Endodermal cell (in vitro differentiated cells): Measurements from ENCODE around the gene ELK4. TPM values are rescaled to one million over a fixed set of nuclear protein-coding genes. Genes with fewer than 3 reads are reported as not detected.

ENCODE experiments used
- DNase-seq: peaks from one replicate; pipeline ENCODE4 v3.0.0-alpha.2; 2017
- H3K27ac ChIP-seq: 2 replicates; pipeline ENCODE4 v1.5.1; 2013; ENCODE audit warnings: mild to moderate bottlenecking, low read depth, low read length, moderate library complexity
- H3K27me3 ChIP-seq: 2 replicates; pipeline ENCODE4 v1.6.1; 2013; ENCODE audit warnings: mild to moderate bottlenecking, low read length, moderate library complexity; ENCODE audit not compliant: insufficient read depth, control insufficient read depth, poor library complexity, severe bottlenecking
- H3K36me3 ChIP-seq: 2 replicates; pipeline ENCODE4 v1.7.0; 2013; ENCODE audit warnings: mild to moderate bottlenecking, low read length, moderate library complexity; ENCODE audit not compliant: control insufficient read depth, insufficient read depth
- H3K4me1 ChIP-seq: one replicate; pipeline ENCODE4 v1.7.0; 2013; ENCODE audit warnings: low read length; ENCODE audit not compliant: control insufficient read depth, insufficient read depth
- H3K4me3 ChIP-seq: 2 replicates; pipeline ENCODE4 v1.5.1; 2013; ENCODE audit warnings: mild to moderate bottlenecking, low read length, moderate library complexity
- H3K9ac ChIP-seq: 2 replicates; pipeline ENCODE4 v1.6.1; 2013; ENCODE audit warnings: mild to moderate bottlenecking, low read length, moderate library complexity; ENCODE audit not compliant: poor library complexity, severe bottlenecking; ENCODE audit errors: extremely low read depth
- H3K9me3 ChIP-seq: 2 replicates; pipeline ENCODE4 v1.6.1; 2013; ENCODE audit warnings: mild to moderate bottlenecking, low read length, moderate library complexity; ENCODE audit not compliant: control insufficient read depth
- H3K27ac Mint-ChIP-seq: 2 replicates; pipeline ENCODE4 v1.8.0; 2020; ENCODE audit warnings: mixed read lengths
- H3K27me3 Mint-ChIP-seq: 2 replicates; pipeline ENCODE4 v1.8.0; 2021; ENCODE audit warnings: mild to moderate bottlenecking, mixed read lengths; ENCODE audit not compliant: insufficient read depth
- H3K36me3 Mint-ChIP-seq: 2 replicates; pipeline ENCODE4 v1.8.0; 2020; ENCODE audit warnings: low read depth, mixed read lengths
- H3K4me1 Mint-ChIP-seq: 2 replicates; pipeline ENCODE4 v1.8.0; 2020; ENCODE audit warnings: mixed read lengths
- H3K4me3 Mint-ChIP-seq: 2 replicates; pipeline ENCODE4 v1.8.0; 2020; ENCODE audit warnings: mild to moderate bottlenecking, moderate library complexity, mixed read lengths
- H3K9me3 Mint-ChIP-seq: 2 replicates; pipeline ENCODE4 v1.8.0; 2020; ENCODE audit warnings: mild to moderate bottlenecking, mixed read lengths
- WGBS, 2 experiments: methylation state at CpG; one replicate each; pipeline versions ENCODE4 v1.1.5 to v1.1.7; 2013; ENCODE audit warnings: missing lambda C conversion rate in 2 of 2, mixed read lengths in 1 of 2; ENCODE audit not compliant: insufficient coverage in 1 of 2, insufficient read length in 1 of 2; 5-methylcytosine and 5-hydroxymethylcytosine counted together
- total RNA-seq, 2 donors: library from RNA; stranded (reverse); fragmentation: NEBNext Ultra II Directional in 1 of 2; extraction: Animal tissue kit (Norgen Biotek cat#: 25700) in 1 of 2; gene quantifications; 2 replicates in 1 of 2; 3 replicates in 1 of 2; pipeline ENCODE4 v1.2.1, GENCODE V29; 2021
- TF ChIP-seq, protein P1 (sequence below): fragments of 200-600 bp; sonication (generic); conservative IDR thresholded peaks from 2 replicates; pipeline ENCODE4 v1.5.0; 2021; ENCODE audit warnings: antibody characterized with exemption, mild to moderate bottlenecking

ELK4 gene
- total RNA-seq, 2 donors from 2014 or later: 29.6 to 41.6 TPM

GRCh38 chr1:205595435-205595834, 36.4 kb downstream of the ELK4 start:
- Mint-ChIP-seq H3K36me3 (peaks cover 12% of the 10 kb centered on the region), H3K27me3 (peaks cover 8% of the 10 kb centered on the region), H3K27ac (no peak overlapping the region), H3K9me3 (no peaks in the 10 kb centered on the region), H3K4me1 (peaks cover 3% of the 10 kb centered on the region), H3K4me3 (no peak overlapping the region)
- 90 to 94% methylated on average over 2 of the region's 2 CpGs for WGBS, 2 experiments
- Histone ChIP-seq H3K27ac (no peak overlapping the region), H3K9ac (no peak overlapping the region), H3K36me3 (peaks cover 7% of the 10 kb centered on the region), H3K4me3 (no peak overlapping the region), H3K4me1 (no peaks in the 10 kb centered on the region), H3K9me3 (no peaks in the 10 kb centered on the region), H3K27me3 (no peaks in the 10 kb centered on the region)
- TF ChIP-seq, protein P1, sequence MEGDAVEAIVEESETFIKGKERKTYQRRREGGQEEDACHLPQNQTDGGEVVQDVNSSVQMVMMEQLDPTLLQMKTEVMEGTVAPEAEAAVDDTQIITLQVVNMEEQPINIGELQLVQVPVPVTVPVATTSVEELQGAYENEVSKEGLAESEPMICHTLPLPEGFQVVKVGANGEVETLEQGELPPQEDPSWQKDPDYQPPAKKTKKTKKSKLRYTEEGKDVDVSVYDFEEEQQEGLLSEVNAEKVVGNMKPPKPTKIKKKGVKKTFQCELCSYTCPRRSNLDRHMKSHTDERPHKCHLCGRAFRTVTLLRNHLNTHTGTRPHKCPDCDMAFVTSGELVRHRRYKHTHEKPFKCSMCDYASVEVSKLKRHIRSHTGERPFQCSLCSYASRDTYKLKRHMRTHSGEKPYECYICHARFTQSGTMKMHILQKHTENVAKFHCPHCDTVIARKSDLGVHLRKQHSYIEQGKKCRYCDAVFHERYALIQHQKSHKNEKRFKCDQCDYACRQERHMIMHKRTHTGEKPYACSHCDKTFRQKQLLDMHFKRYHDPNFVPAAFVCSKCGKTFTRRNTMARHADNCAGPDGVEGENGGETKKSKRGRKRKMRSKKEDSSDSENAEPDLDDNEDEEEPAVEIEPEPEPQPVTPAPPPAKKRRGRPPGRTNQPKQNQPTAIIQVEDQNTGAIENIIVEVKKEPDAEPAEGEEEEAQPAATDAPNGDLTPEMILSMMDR: no peak
- DNase-seq: no peak

GRCh38 chr1:205594846-205595245, 37.0 kb downstream of the ELK4 start:
- peaks cover 3% of the 10 kb centered on the region for H3K4me1 Mint-ChIP-seq

GRCh38 chr1:205593967-205594366, 37.8 kb downstream of the ELK4 start:
- no peaks in the 10 kb centered on the region for H3K9me3 ChIP-seq
- no peak overlapping the region for H3K27ac ChIP-seq
- Mint-ChIP-seq H3K4me3 (no peak overlapping the region), H3K27ac (no peak overlapping the region), H3K36me3 (peaks cover 12% of the 10 kb centered on the region), H3K4me1 (peaks cover 3% of the 10 kb centered on the region), H3K9me3 (no peaks in the 10 kb centered on the region), H3K27me3 (peaks cover 10% of the 10 kb centered on the region)
- WGBS, 2 experiments: 69 to 71% methylated on average over 2 to 6 of the region's 6 CpGs
- H3K36me3 ChIP-seq: peaks cover 6% of the 10 kb centered on the region
- H3K4me1 ChIP-seq: no peaks in the 10 kb centered on the region
- TF ChIP-seq, protein P1: no peak
- DNase-seq: peak; percentile 36
- H3K4me3 ChIP-seq: no peak overlapping the region
- H3K9ac ChIP-seq: no peak overlapping the region
- H3K27me3 ChIP-seq: peaks cover 6% of the 10 kb centered on the region

More at GRCh38 chr1:205594846-205595245, 37.0 kb downstream of the ELK4 start:
- no peaks in the 10 kb centered on the region for H3K9me3 Mint-ChIP-seq
- Histone ChIP-seq H3K4me1 (no peaks in the 10 kb centered on the region), H3K36me3 (peaks cover 7% of the 10 kb centered on the region), H3K9ac (no peak overlapping the region), H3K4me3 (no peak overlapping the region), H3K9me3 (no peaks in the 10 kb centered on the region), H3K27me3 (peaks cover 4% of the 10 kb centered on the region), H3K27ac (no peak overlapping the region)
- no peak overlapping the region for H3K27ac Mint-ChIP-seq
- no peak overlapping the region for H3K4me3 Mint-ChIP-seq
- H3K27me3 Mint-ChIP-seq: peaks cover 10% of the 10 kb centered on the region
- 89 to 100% methylated on average over 1 of the region's 1 CpG for WGBS, 2 experiments
- peaks cover 12% of the 10 kb centered on the region for H3K36me3 Mint-ChIP-seq
- TF ChIP-seq, protein P1: no peak
- DNase-seq: no peak
